Measurements from ENCODE around the gene CYBC1. TPM values are rescaled to one million over a fixed set of nuclear protein-coding genes. Genes with fewer than 3 reads are reported as not detected.

CYBC1 gene
- total RNA-seq, 1 donor from 2014 or later = 35.5 TPM

Other genes starting within 250 kb of the CYBC1 start
- 32.8 TPM for gene CCDC57, start 237.9 kb downstream of the CYBC1 start, total RNA-seq
- gene SLC16A3, start 221.7 kb downstream of the CYBC1 start, total RNA-seq = 6.9 TPM
- gene CSNK1D, start 177.1 kb downstream of the CYBC1 start, total RNA-seq = 49.6 TPM
- 1.4 TPM for gene CD7, start 133.1 kb downstream of the CYBC1 start, total RNA-seq
- 3.0 TPM for gene SECTM1, start 117.0 kb downstream of the CYBC1 start, total RNA-seq
- not detected for gene TEX19, start 91.5 kb downstream of the CYBC1 start, total RNA-seq
- not detected for gene UTS2R, start 79.0 kb downstream of the CYBC1 start, total RNA-seq
- 44.3 TPM for gene HEXD, start 32.4 kb downstream of the CYBC1 start, total RNA-seq
- 18.4 TPM for gene OGFOD3, start 32.2 kb downstream of the CYBC1 start, total RNA-seq
- 22.5 TPM for gene NARF, start 8.0 kb upstream of the CYBC1 start, total RNA-seq
- 16.2 TPM for gene FOXK2, start 69.0 kb upstream of the CYBC1 start, total RNA-seq
- 26.6 TPM for gene WDR45B, start 197.7 kb upstream of the CYBC1 start, total RNA-seq
- gene RAB40B, start 247.9 kb upstream of the CYBC1 start, total RNA-seq = 12.9 TPM